Naive B cell (primary cell): ENCODE results near the gene WDR3. TPM values are rescaled to one million over a fixed set of nuclear protein-coding genes. Genes with fewer than 3 reads are reported as not detected.

ENCODE experiments used
- ATAC-seq, 2 donors: fragments of 150-1000 bp; cut with Tn5 transposase; 2 replicates each; pipeline ENCODE4 v1.10.0; 2021; ENCODE audit warnings: low read depth in 2 of 2, mild to moderate bottlenecking in 2 of 2, moderate library complexity in 2 of 2
- DNase-seq: peaks from one replicate; pipeline ENCODE4 v3.0.0; 2022
- H3K27ac Mint-ChIP-seq, 6 donors: one replicate each; pipeline ENCODE4 v1.8.0; 2020 to 2022; ENCODE audit warnings: mild to moderate bottlenecking in 6 of 6, mixed read lengths in 6 of 6, moderate library complexity in 5 of 6, inconsistent platforms in 2 of 6
- H3K27me3 Mint-ChIP-seq, 3 donors: one replicate each; pipeline ENCODE4 v1.8.0; 2021 to 2022; ENCODE audit warnings: mixed read lengths in 3 of 3, mild to moderate bottlenecking in 1 of 3
- H3K36me3 Mint-ChIP-seq, 2 donors: one replicate each; pipeline ENCODE4 v1.8.0; 2020 to 2022; ENCODE audit warnings: mixed read lengths in 2 of 2, inconsistent platforms in 1 of 2, mild to moderate bottlenecking in 1 of 2
- H3K4me1 Mint-ChIP-seq, 3 donors: one replicate each; pipeline ENCODE4 v1.8.0; 2020 to 2022; ENCODE audit warnings: mixed read lengths in 3 of 3, inconsistent platforms in 1 of 3, mild to moderate bottlenecking in 1 of 3, moderate library complexity in 1 of 3
- H3K4me3 Mint-ChIP-seq, 8 donors: one replicate each; pipeline ENCODE4 v1.8.0; 2020 to 2022; ENCODE audit warnings: mild to moderate bottlenecking in 8 of 8, mixed read lengths in 8 of 8, moderate library complexity in 8 of 8, inconsistent platforms in 2 of 8
- H3K9me3 Mint-ChIP-seq, 7 donors: one replicate each; pipeline ENCODE4 v1.8.0; 2020 to 2022; ENCODE audit warnings: mixed read lengths in 7 of 7, mild to moderate bottlenecking in 5 of 7, inconsistent platforms in 2 of 7, moderate library complexity in 1 of 7
- polyA plus RNA-seq, 6 donors: library from polyadenylated mRNA; unstranded; fragments of 300-500 nt; fragmentation: Illumina TruSeq; gene quantifications; one replicate each; pipeline ENCODE4 v1.2.3, GENCODE V29; 2021; ENCODE audit warnings: low read depth in 6 of 6

WDR3 gene
- polyA plus RNA-seq, 6 donors from 2014 or later, result 11.8 to 28.4 (median 23.3) TPM

DNA sequence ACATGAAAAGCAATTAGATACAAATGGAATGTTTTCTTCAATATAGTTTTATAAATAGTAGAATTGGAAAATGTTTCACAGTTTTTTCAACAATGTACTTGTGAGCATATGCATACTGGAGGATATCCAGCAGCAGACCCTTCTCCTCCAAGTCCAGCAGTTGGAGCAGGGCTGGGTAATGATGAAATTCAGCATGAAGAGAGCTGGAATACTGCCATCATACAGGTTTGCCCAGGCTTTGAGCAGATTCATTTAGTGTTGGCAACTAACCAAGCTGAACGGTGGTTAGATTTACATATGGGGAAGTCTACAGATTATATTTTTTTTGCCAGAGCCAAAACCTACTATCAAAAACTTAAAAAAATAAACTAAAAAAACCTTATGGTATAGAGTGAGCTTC is 38.3 kb downstream of the WDR3 start:
- no peak overlapping the region for H3K4me3 Mint-ChIP-seq
- DNase-seq, result no peak
- peaks cover 0 to 2% (median 1%) of the 10 kb centered on the region in 3 donors for H3K27me3 Mint-ChIP-seq
- H3K27ac Mint-ChIP-seq, result no peak overlapping the region
- no peaks in the 10 kb centered on the region for H3K36me3 Mint-ChIP-seq
- no peaks in the 10 kb centered on the region for H3K9me3 Mint-ChIP-seq
- ATAC-seq, result no peak
- peaks cover 8 to 13% (median 13%) of the 10 kb centered on the region in 3 donors for H3K4me1 Mint-ChIP-seq

DNA sequence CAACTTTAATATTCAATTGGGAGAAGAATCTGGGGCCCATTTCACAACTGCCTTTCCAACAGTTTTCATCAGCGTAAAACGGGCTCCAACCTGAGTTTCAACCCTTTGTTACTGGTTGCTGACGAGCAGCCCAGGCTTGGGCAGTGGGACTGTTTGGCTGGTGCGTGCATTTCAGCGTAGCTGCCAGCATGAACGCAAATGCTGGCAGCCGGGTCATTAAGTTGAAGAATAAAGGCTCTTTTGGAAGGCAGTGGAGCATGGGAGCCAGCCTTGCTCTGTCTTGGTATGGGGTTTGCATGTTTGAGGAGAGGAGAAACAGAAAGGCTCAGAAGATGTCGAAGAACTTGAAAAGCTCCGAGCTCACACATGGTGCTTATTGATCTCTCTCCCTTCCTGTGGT is 40.7 kb downstream of the WDR3 start:
- no peaks in the 10 kb centered on the region for H3K36me3 Mint-ChIP-seq
- no peak overlapping the region for H3K4me3 Mint-ChIP-seq
- peaks cover 8 to 13% (median 13%) of the 10 kb centered on the region in 3 donors for H3K4me1 Mint-ChIP-seq
- no peak for ATAC-seq
- no peak overlapping the region for H3K27ac Mint-ChIP-seq
- no peak for DNase-seq
- no peaks in the 10 kb centered on the region for H3K9me3 Mint-ChIP-seq
- peaks cover 0 to 5% (median 4%) of the 10 kb centered on the region in 3 donors for H3K27me3 Mint-ChIP-seq

DNA sequence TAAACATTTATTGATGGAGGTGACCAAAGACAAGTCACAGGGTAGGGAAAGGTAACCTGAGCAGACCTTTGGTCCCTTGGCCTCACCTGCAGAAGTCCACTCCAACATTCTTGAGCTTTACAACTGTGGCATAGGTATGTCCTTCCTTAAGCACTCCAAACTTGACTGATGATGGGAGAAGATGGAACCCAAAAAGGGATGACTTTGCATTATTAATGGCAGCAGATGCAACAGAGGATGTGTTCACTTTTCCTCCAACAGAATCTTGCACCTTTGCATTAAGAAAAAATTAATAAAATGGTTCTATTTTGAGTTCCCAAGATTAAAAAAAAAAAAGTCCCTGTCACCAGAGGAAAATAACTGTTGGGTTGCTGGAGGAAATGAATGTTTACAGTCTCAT is 42.2 kb downstream of the WDR3 start:
- DNase-seq (no peak), ATAC-seq (no peak)
- Mint-ChIP-seq H3K9me3 (no peaks in the 10 kb centered on the region), H3K27me3 (peaks cover 0 to 8% (median 5%) of the 10 kb centered on the region in 3 donors), H3K36me3 (no peaks in the 10 kb centered on the region), H3K4me3 (no peak overlapping the region), H3K27ac (no peak overlapping the region), H3K4me1 (peaks cover 8 to 13% (median 13%) of the 10 kb centered on the region in 3 donors)

DNA sequence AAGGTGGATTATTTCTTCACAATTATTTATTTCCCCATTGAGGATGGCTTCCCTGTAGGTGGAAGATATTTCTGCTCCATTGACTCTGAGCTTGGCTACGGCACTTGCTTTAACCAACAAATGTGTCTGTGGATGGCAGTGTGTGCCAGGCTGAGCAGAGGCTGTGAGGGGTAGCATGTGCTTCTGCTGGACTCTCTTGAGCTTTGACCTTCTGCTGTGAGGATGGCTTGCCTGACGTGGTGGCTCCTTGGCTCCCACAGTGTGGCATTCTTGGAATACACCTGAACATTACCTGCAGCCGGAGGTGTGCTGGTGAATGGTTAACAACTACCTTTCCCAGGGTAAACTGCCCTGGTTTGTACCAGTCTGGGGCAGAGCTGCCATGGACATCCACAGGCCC is 46.8 kb downstream of the WDR3 start:
- Mint-ChIP-seq H3K4me3 (no peak overlapping the region), H3K27ac (no peak overlapping the region), H3K9me3 (no peaks in the 10 kb centered on the region), H3K36me3 (no peaks in the 10 kb centered on the region), H3K27me3 (peaks cover 0 to 8% (median 5%) of the 10 kb centered on the region in 3 donors), H3K4me1 (no peaks in the 10 kb centered on the region)
- DNase-seq (no peak), ATAC-seq (no peak)

DNA sequence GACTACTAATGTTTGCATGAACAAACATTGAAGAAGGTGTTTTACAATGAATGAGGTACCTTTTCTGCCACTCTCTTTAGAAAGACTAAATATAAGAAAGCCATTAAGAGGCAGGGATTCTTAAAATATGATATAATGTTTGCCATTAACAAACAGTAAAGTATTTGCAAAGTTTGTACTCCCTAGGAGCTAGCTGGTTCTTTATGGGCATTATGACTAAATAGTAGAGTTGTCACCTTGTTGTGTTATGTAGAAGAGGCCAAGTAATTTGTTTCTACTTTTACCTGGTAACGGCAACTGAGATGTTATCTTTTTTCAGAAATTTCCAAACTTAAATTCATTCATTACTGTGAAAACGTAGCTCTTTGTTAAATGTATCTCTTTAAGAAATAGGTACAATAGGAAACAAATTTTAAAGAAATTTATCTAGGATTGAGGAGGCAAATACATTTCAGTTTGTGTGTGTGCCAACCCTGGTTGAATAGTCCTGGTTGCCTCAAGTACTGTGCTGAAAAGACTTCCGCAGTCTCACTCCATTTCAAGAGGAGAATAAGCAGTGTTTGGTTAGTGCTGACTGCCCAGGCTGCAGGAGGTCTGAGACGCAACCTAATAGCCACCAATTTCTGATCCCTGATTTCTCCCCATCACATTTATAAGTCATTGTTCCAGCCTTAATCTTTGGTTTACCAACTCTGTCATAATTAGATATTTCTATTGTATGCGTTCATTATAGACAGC is 52.1 kb downstream of the WDR3 start:
- ATAC-seq, result no peak
- DNase-seq, result no peak
- Mint-ChIP-seq H3K4me1 (peaks cover 2 to 5% (median 4%) of the 10 kb centered on the region in 3 donors), H3K27ac (no peak overlapping the region), H3K9me3 (peaks cover 0 to 2% (median 0%) of the 10 kb centered on the region in 7 donors), H3K36me3 (no peaks in the 10 kb centered on the region), H3K4me3 (no peak overlapping the region), H3K27me3 (peaks cover 11 to 22% (median 18%) of the 10 kb centered on the region in 3 donors)

DNA sequence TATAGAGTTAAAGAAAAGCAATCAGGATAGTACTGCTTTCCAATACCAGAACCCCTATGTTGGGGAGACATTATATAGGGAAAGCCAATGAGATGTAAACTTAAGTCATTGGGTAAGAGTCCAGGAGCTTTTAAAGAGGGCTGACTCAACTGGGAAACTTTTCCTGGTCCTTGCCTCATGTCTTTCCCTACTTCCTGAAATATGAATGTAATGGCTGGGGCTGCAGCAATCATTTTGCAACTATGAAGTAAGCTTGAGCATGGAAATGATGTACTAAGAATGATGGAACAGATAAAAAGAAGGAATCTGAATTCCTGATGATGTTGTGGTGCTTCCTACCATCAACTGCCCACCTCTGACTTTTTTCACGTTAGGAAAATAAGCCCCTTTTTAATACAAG is 55.7 kb downstream of the WDR3 start:
- Mint-ChIP-seq H3K4me1 (peaks cover 2 to 5% (median 4%) of the 10 kb centered on the region in 3 donors), H3K36me3 (no peaks in the 10 kb centered on the region), H3K27me3 (peaks cover 15 to 25% (median 22%) of the 10 kb centered on the region in 3 donors), H3K4me3 (no peak overlapping the region), H3K27ac (no peak overlapping the region), H3K9me3 (peaks cover 0 to 2% (median 0%) of the 10 kb centered on the region in 7 donors)
- ATAC-seq (no peak), DNase-seq (no peak)

DNA sequence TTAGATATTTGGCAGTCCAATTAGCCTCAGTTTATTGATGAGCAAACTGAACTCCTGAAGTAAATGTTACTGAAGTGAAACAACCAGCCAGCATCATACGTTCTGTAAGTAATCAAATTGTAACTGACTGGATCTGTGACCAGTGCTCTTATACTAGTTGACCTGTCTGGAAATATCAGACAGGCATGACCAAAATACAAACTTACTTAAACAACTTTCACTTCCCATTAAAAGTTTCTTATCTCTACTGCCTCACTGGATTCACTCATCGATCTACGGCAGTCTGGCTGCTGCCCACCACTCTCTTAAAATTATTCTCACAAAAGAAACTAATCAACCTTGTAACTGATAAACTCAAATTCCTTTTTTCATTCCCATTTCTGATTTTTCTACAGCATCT is 56.4 kb downstream of the WDR3 start:
- Mint-ChIP-seq H3K27ac (no peak overlapping the region), H3K4me3 (peak overlapping the region in 1 of 8 donors; percentile 57), H3K27me3 (peaks cover 15 to 25% (median 22%) of the 10 kb centered on the region in 3 donors), H3K36me3 (no peaks in the 10 kb centered on the region), H3K4me1 (peaks cover 2 to 5% (median 4%) of the 10 kb centered on the region in 3 donors), H3K9me3 (peaks cover 0 to 2% (median 0%) of the 10 kb centered on the region in 7 donors)
- DNase-seq (no peak), ATAC-seq (no peak)

DNA sequence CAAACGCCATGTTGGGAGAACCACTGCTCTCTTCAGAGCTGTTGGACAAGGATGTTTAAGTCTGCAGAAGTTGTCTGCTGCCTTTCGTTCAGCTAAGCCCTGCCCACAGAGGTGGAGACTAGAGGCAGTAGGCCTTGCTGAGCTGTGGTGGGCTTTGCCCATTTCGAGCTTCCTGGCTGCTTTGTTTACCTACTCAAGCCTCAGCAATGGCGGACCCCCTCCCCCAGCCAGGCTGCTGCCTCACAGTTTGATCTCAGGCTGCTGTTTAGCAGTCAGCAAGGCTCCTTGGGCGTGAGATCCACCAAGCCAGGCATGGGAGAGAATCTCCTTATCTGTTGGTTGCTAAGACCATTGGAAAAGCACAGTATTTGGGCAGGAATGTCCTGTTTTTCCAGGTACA is 74.8 kb downstream of the WDR3 start:
- peaks cover 2 to 22% (median 12%) of the 10 kb centered on the region in 7 donors for H3K9me3 Mint-ChIP-seq
- H3K27ac Mint-ChIP-seq, result no peak overlapping the region
- no peak for ATAC-seq
- DNase-seq, result no peak
- H3K4me3 Mint-ChIP-seq, result no peak overlapping the region
- no peaks in the 10 kb centered on the region for H3K4me1 Mint-ChIP-seq
- peaks cover 15 to 28% (median 22%) of the 10 kb centered on the region in 3 donors for H3K27me3 Mint-ChIP-seq
- H3K36me3 Mint-ChIP-seq, result no peaks in the 10 kb centered on the region

DNA sequence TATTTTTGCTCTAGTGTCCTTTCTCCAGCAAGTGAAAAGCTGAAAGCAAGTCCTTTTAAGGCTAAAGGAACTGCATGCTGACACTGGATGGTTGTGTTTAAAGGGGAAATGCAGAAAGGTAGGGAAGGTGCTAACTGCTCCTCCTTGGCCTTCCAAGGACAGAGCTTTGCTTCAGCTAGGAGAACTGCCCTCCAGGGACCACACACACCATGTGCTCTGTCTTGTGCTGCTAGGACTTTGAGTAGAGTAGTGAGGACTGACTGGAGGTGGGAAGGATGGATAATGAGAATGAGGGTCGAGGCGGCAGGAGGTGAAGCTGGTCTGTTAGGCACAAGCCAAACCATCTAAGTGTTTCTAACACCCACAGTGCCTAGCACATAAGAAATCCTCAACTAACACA is 77.9 kb downstream of the WDR3 start:
- Mint-ChIP-seq H3K36me3 (no peaks in the 10 kb centered on the region), H3K4me1 (no peaks in the 10 kb centered on the region)

DNA sequence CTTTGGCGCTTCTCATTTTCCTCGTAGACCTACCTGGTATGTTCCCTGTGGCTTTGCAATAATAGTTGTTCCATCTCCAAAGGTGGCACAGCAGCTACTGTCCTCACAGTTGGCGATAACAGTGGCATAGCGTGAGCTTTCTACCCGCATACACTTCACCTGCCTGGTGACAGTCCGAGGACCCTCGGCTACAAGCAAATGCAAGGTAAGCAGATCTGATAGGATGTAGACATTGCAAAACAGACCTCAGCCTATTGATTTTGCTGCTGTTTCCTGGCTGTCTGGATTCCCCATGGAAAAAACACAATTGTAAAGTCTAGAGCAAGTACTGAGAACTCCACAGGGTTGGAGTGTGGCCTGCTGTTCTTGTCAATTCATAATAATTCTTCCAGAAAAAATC is 78.5 kb downstream of the WDR3 start:
- no peak overlapping the region for H3K4me3 Mint-ChIP-seq
- no peak overlapping the region for H3K27ac Mint-ChIP-seq
- H3K4me1 Mint-ChIP-seq, result no peaks in the 10 kb centered on the region
- ATAC-seq (no peak), DNase-seq (no peak)
- no peaks in the 10 kb centered on the region for H3K36me3 Mint-ChIP-seq
- peaks cover 0 to 6% (median 2%) of the 10 kb centered on the region in 7 donors for H3K9me3 Mint-ChIP-seq
- H3K27me3 Mint-ChIP-seq, result peaks cover 11 to 22% (median 20%) of the 10 kb centered on the region in 3 donors

More for the DNA sequence above, 77.9 kb downstream of the WDR3 start:
- no peak for ATAC-seq
- no peak overlapping the region for H3K4me3 Mint-ChIP-seq
- no peak for DNase-seq
- H3K9me3 Mint-ChIP-seq, result peaks cover 0 to 12% (median 3%) of the 10 kb centered on the region in 7 donors
- no peak overlapping the region for H3K27ac Mint-ChIP-seq
- H3K27me3 Mint-ChIP-seq, result peaks cover 14 to 22% (median 20%) of the 10 kb centered on the region in 3 donors

DNA sequence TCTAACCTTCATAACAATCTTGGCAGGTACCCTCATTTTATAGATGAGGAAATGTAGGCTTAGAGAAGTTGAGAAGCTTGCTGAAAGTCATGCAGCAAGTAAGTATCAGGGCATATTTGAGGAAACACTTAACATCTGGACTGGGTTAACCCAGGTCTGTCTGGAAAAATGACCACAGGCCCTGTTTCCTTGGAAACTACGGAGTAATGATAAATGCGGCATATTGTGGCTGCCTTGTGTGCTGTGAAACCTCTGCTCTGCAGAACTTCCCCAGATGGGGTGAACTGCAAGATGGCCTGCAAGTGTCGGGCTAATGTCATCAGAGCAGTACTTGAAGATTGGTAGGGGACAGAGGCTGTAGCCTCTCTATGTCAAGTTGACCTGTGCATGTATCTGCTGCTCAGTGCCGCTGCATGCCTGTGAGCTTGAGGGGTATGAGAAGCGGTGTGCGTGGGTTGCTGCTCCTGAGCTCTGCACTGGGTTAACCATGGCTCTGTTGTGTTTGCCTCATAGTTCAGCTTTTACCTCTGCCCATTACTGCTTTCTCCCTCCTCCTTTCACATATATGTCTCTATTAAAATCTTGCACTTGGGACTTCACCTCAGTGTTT is 83.1 kb downstream of the WDR3 start:
- Mint-ChIP-seq H3K27ac (no peak overlapping the region), H3K36me3 (no peaks in the 10 kb centered on the region), H3K4me3 (no peak overlapping the region), H3K4me1 (no peaks in the 10 kb centered on the region), H3K27me3 (peaks cover 9 to 15% (median 10%) of the 10 kb centered on the region in 3 donors), H3K9me3 (no peaks in the 10 kb centered on the region)
- ATAC-seq (no peak), DNase-seq (no peak)

DNA sequence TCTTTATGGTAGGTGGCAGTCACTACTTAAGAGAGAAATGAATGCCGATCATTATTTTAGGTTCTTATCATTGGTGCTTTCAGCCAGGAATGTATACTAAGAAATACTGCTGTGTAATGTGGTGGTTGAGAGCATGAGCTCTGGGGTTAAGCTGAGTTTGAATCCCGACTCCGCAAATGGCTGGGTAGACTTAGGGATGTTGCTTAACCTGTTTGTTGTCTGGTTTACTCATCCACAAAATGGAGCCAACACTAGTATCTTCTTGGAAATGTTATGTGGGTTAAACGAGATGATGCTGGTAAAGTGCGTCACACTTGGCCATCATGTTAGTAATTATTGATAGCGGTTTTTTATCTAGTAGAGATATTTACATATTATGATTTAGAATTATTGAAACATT is 83.8 kb downstream of the WDR3 start:
- no peak for ATAC-seq
- no peak overlapping the region for H3K27ac Mint-ChIP-seq
- H3K36me3 Mint-ChIP-seq, result no peaks in the 10 kb centered on the region
- H3K4me3 Mint-ChIP-seq, result no peak overlapping the region
- no peaks in the 10 kb centered on the region for H3K9me3 Mint-ChIP-seq
- peaks cover 5 to 10% (median 10%) of the 10 kb centered on the region in 3 donors for H3K27me3 Mint-ChIP-seq
- H3K4me1 Mint-ChIP-seq, result no peaks in the 10 kb centered on the region
- no peak for DNase-seq

DNA sequence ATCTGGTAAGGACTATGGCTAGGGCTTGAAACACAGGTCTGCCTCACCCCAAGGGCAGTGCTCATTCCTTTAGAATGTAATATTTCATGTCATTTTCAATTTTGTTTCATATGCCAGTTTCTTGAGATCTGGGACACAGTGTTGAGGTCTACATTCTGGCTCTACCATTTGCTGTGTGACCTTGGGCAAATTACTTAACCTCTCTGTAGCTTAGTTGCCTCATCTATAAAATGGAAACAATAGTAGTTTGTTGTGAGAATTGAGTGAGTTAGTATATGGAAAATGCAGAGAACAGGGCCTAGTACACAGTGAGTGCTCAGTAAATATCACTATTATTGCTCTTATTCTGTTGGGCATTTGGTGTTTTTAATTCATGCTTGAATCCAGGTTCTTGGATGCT is 84.4 kb downstream of the WDR3 start:
- DNase-seq (no peak), ATAC-seq (no peak)
- no peaks in the 10 kb centered on the region for H3K9me3 Mint-ChIP-seq
- H3K4me1 Mint-ChIP-seq, result no peaks in the 10 kb centered on the region
- H3K27ac Mint-ChIP-seq, result no peak overlapping the region
- H3K4me3 Mint-ChIP-seq, result no peak overlapping the region
- no peaks in the 10 kb centered on the region for H3K36me3 Mint-ChIP-seq
- H3K27me3 Mint-ChIP-seq, result peaks cover 5 to 10% (median 10%) of the 10 kb centered on the region in 3 donors
